Uterus (tissue), 2 donors: ENCODE data around the gene ESRP2.

Experiments
- POLR2A ChIP-seq, 2 donors: fragments of 450-650 bp; IDR thresholded peaks; one replicate each; pipeline ENCODE4 v1.6.1; 2016; ENCODE audit warnings: antibody characterized with exemption in 2 of 2, mild to moderate bottlenecking in 1 of 2, moderate library complexity in 1 of 2
- TF ChIP-seq, protein P1 (sequence below), 4 experiments: fragments of 200-600 bp in 2 of 4; fragments of 450-650 bp in 2 of 4; sonication (generic) in 2 of 4; IDR thresholded peaks; one replicate each; pipeline ENCODE4 v1.5.1; 2016 to 2019; ENCODE audit warnings: antibody characterized with exemption in 4 of 4, mild to moderate bottlenecking in 2 of 4, moderate library complexity in 1 of 4

DNA sequence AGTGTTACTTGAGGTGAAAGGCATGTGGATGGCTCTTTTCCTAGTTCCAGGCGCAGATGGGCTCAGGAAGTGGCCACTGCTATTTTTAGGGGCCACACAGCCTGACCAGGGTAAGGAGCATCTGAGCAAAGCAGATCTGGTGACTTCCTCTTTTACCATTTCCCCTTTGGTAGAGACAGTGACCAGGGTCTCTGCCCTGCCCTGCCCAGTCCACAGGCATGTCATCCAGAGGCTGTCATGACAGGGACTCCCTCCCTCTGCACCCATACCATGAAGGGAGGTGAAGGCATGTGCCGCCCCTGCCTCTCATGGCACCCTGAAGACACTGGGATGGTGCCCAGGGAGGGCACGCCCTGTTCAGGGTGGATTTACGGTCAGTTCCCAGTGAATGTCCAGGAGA is 11.5 kb upstream of the ESRP2 start:
- TF ChIP-seq, protein P1, sequence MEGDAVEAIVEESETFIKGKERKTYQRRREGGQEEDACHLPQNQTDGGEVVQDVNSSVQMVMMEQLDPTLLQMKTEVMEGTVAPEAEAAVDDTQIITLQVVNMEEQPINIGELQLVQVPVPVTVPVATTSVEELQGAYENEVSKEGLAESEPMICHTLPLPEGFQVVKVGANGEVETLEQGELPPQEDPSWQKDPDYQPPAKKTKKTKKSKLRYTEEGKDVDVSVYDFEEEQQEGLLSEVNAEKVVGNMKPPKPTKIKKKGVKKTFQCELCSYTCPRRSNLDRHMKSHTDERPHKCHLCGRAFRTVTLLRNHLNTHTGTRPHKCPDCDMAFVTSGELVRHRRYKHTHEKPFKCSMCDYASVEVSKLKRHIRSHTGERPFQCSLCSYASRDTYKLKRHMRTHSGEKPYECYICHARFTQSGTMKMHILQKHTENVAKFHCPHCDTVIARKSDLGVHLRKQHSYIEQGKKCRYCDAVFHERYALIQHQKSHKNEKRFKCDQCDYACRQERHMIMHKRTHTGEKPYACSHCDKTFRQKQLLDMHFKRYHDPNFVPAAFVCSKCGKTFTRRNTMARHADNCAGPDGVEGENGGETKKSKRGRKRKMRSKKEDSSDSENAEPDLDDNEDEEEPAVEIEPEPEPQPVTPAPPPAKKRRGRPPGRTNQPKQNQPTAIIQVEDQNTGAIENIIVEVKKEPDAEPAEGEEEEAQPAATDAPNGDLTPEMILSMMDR (IDR thresholded peaks at IDR 0.05) = no peak
- TF ChIP-seq POLR2A (IDR thresholded peaks at IDR 0.05) = no peak
